OCI-LY1 (cell line): ENCODE results near the gene ANKRD13C.

Experiments
- H2AFZ ChIP-seq: fragments of 200-600 bp; sonication (generic), shearing (Covaris generic); 2 replicates; pipeline ENCODE4 v1.6.0; 2014; ENCODE audit warnings: antibody characterized with exemption, mild to moderate bottlenecking, low read length
- H3F3A ChIP-seq: fragments of 200-600 bp; sonication (generic), shearing (Covaris generic); 2 replicates; pipeline ENCODE4 v1.6.0; 2014; ENCODE audit warnings: mild to moderate bottlenecking, antibody characterized with exemption, low read length, moderate library complexity; ENCODE audit not compliant: insufficient read depth
- H3K27ac ChIP-seq: fragments of 200-600 bp; sonication (generic); 2 replicates; pipeline ENCODE4 v1.5.1; 2014; ENCODE audit warnings: low read length, mixed run types, mild to moderate bottlenecking, low read depth; ENCODE audit not compliant: poor library complexity, severe bottlenecking
- H3K27me3 ChIP-seq: fragments of 200-600 bp; sonication (generic); 2 replicates; pipeline ENCODE4 v1.6.0; 2014; ENCODE audit warnings: antibody characterized with exemption, mild to moderate bottlenecking, low read length, moderate library complexity; ENCODE audit not compliant: insufficient read depth
- H3K36me3 ChIP-seq: fragments of 200-600 bp; sonication (generic); 2 replicates; pipeline ENCODE4 v1.6.1; 2014; ENCODE audit warnings: mild to moderate bottlenecking, antibody characterized with exemption, low read length, moderate library complexity, mixed read lengths; ENCODE audit not compliant: insufficient read depth
- H3K4me1 ChIP-seq: fragments of 200-600 bp; sonication (generic); 2 replicates; pipeline ENCODE4 v1.5.1; 2014; ENCODE audit warnings: mild to moderate bottlenecking, low read length, moderate library complexity; ENCODE audit not compliant: insufficient read depth, severe bottlenecking
- H3K4me2 ChIP-seq: fragments of 200-600 bp; sonication (generic), shearing (Covaris generic); 2 replicates; pipeline ENCODE4 v1.6.1; 2014; ENCODE audit warnings: low read length
- H3K4me3 ChIP-seq: fragments of 200-600 bp; sonication (generic); 2 replicates; pipeline ENCODE4 v1.5.1; 2014; ENCODE audit warnings: low read length, low read depth, mild to moderate bottlenecking, mixed read lengths; ENCODE audit not compliant: poor library complexity, severe bottlenecking
- H3K79me2 ChIP-seq: fragments of 200-600 bp; shearing (Covaris generic); 2 replicates; pipeline ENCODE4 v1.6.1; 2016; ENCODE audit warnings: mixed run types, low read length, mixed read lengths; ENCODE audit not compliant: insufficient read depth
- H3K9ac ChIP-seq: fragments of 200-600 bp; sonication (generic), shearing (Covaris generic); 2 replicates; pipeline ENCODE4 v1.6.1; 2014; ENCODE audit warnings: mild to moderate bottlenecking, low read length, mixed read lengths
- H3K9me2 ChIP-seq: fragments of 200-600 bp; sonication (generic), shearing (Covaris generic); 2 replicates; pipeline ENCODE4 v1.6.1; 2014; ENCODE audit warnings: low read depth, mild to moderate bottlenecking, low read length, mixed read lengths
- H3K9me3 ChIP-seq: fragments of 200-600 bp; shearing (Covaris generic); 2 replicates; pipeline ENCODE4 v1.6.1; 2014; ENCODE audit warnings: low read length, mixed read lengths
- H4K20me1 ChIP-seq: fragments of 200-600 bp; sonication (generic), shearing (Covaris generic); 2 replicates; pipeline ENCODE4 v1.6.0; 2016; ENCODE audit warnings: mild to moderate bottlenecking, low read length; ENCODE audit not compliant: insufficient read depth
- CTCF ChIP-seq: fragments of 200-600 bp; sonication (generic), shearing (Covaris generic); IDR thresholded peaks from 2 replicates; pipeline ENCODE4 v1.5.1; 2017; ENCODE audit warnings: mild to moderate bottlenecking, antibody characterized with exemption, low read length, moderate library complexity, mixed read lengths
- EZH2 ChIP-seq: fragments of 200-600 bp; sonication (generic), shearing (Covaris generic); IDR thresholded peaks from 2 replicates; pipeline ENCODE4 v1.8.0; 2017; ENCODE audit warnings: borderline replicate concordance, mixed run types, mild to moderate bottlenecking, antibody characterized with exemption, low read length, moderate library complexity, mixed read lengths

The ANKRD13C gene

DNA sequence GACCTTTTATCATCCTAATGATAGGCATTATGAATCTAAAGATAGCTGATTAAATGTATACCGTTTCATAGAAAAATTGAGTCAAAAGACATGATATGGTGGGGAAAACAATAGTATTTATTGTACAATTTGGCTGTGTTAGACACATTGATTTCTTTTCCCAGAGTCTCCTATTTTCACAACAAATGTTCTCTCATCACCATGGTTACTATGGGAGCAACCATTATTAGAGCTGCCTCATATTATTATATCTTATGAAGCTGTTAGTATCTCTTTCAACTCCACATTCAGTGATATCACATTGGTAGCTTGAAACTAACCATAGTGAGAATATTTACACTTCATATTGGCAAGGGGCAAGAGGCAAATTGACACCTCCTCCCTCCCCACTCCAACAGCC lies 45.8 kb upstream of the ANKRD13C start:
- Histone ChIP-seq H3K9me2 (no peaks in the 10 kb centered on the region), H4K20me1 (no peaks in the 10 kb centered on the region), H3F3A (no peaks in the 10 kb centered on the region), H3K27ac (no peak overlapping the region), H3K27me3 (no peaks in the 10 kb centered on the region), H3K36me3 (no peaks in the 10 kb centered on the region), H3K4me2 (no peak overlapping the region), H3K4me1 (no peaks in the 10 kb centered on the region), H3K9me3 (no peaks in the 10 kb centered on the region), H2AFZ (no peak overlapping the region), H3K9ac (no peak overlapping the region), H3K4me3 (no peak overlapping the region), H3K79me2 (no peaks in the 10 kb centered on the region)
- TF ChIP-seq EZH2: no peak
- TF ChIP-seq CTCF: no peak

GRCh38 chr1:70397013-70397412 lies 42.5 kb upstream of the ANKRD13C start:
- Histone ChIP-seq H3K36me3 (no peaks in the 10 kb centered on the region), H3K9me3 (no peaks in the 10 kb centered on the region), H3F3A (no peaks in the 10 kb centered on the region), H3K9ac (no peak overlapping the region), H3K9me2 (no peaks in the 10 kb centered on the region), H4K20me1 (no peaks in the 10 kb centered on the region), H3K4me3 (no peak overlapping the region), H3K27ac (no peak overlapping the region), H3K4me2 (no peak overlapping the region), H2AFZ (no peak overlapping the region), H3K4me1 (no peaks in the 10 kb centered on the region), H3K79me2 (no peaks in the 10 kb centered on the region), H3K27me3 (no peaks in the 10 kb centered on the region)
- TF ChIP-seq CTCF (no peak), EZH2 (no peak)

- no peaks in the 10 kb centered on the region for H3K27me3 ChIP-seq
- H3K4me3 ChIP-seq: no peak overlapping the region
- no peaks in the 10 kb centered on the region for H3K79me2 ChIP-seq
- no peaks in the 10 kb centered on the region for H3F3A ChIP-seq
- no peak overlapping the region for H2AFZ ChIP-seq
- no peaks in the 10 kb centered on the region for H3K9me2 ChIP-seq
- H3K36me3 ChIP-seq: no peaks in the 10 kb centered on the region
- H4K20me1 ChIP-seq: no peaks in the 10 kb centered on the region
- H3K4me2 ChIP-seq: no peak overlapping the region
- TF ChIP-seq CTCF: no peak
- TF ChIP-seq EZH2: no peak
- no peaks in the 10 kb centered on the region for H3K9me3 ChIP-seq
- no peaks in the 10 kb centered on the region for H3K4me1 ChIP-seq
- no peak overlapping the region for H3K27ac ChIP-seq
- H3K9ac ChIP-seq: no peak overlapping the region
These were observed 42.1 kb upstream of the ANKRD13C start for GRCh38 chr1:70396607-70397006.
